SK-N-SH (cell line): ENCODE results near the gene WDR46. TPM values are rescaled to one million over a fixed set of nuclear protein-coding genes. Genes with fewer than 3 reads are reported as not detected.
A peak's percentile ranks its signal among the peaks of the same experiment; 100 is the strongest.

Experiments
- CTCF ChIA-PET: fragments of 300-600, 350-600 bp; formaldehyde crosslinking; extraction: SDS; loops from one replicate; lab custom pipeline; 2021; lab: Yijun Ruan, JAX
- POLR2A ChIA-PET: fragments of 350-600 bp; sonication (Branson Sonifier 250); formaldehyde crosslinking; extraction: SDS; loops from one replicate; lab custom pipeline; 2020; ENCODE audit warnings: antibody characterized with exemption, inconsistent platforms; lab: Yijun Ruan, JAX
- DNase-seq: peaks from one replicate; pipeline ENCODE4 v3.0.0; 2012
- H2AFZ ChIP-seq: fragments of 200-600 bp; sonication (generic); 2 replicates; pipeline ENCODE4 v1.8.1; 2016; ENCODE audit warnings: antibody characterized with exemption, mild to moderate bottlenecking, low read depth
- H3F3A ChIP-seq: fragments of 200-600 bp; sonication (generic); replicated peaks from 2 replicates; pipeline ENCODE3; 2016; ENCODE audit warnings: antibody characterized with exemption, mild to moderate bottlenecking; ENCODE audit not compliant: insufficient read depth
- H3K27ac ChIP-seq, 2 experiments: fragments of 200-500 bp in 1 of 2; fragments of 200-600 bp in 1 of 2; sonication (Bioruptor generic) in 1 of 2; sonication (generic), shearing (Covaris generic) in 1 of 2; 2 replicates each; pipeline versions ENCODE4 v1.5.1 to v1.6.1; 2014 to 2016; ENCODE audit warnings: low read depth in 2 of 2, inconsistent platforms in 1 of 2, low read length in 1 of 2, mild to moderate bottlenecking in 1 of 2, mixed read lengths in 1 of 2
- H3K27me3 ChIP-seq: fragments of 200-600 bp; sonication (generic), shearing (Covaris generic); 2 replicates; pipeline ENCODE4 v1.6.1; 2016; ENCODE audit warnings: mixed run types; ENCODE audit not compliant: insufficient read depth
- H3K36me3 ChIP-seq, 2 experiments: fragments of 200-500 bp in 1 of 2; fragments of 200-600 bp in 1 of 2; sonication (Bioruptor generic) in 1 of 2; sonication (generic) in 1 of 2; replicated peaks in 1 of 2; 2 replicates each; pipeline versions ENCODE3 to v1.5.1; 2014 to 2016; ENCODE audit warnings: low read length in 1 of 2, mild to moderate bottlenecking in 1 of 2; ENCODE audit not compliant: insufficient read depth in 2 of 2, control insufficient read depth in 1 of 2
- H3K4me1 ChIP-seq, 2 experiments: fragments of 200-500 bp in 1 of 2; fragments of 200-600 bp in 1 of 2; sonication (Bioruptor generic) in 1 of 2; sonication (generic), shearing (Covaris generic) in 1 of 2; 2 replicates each; pipeline versions ENCODE4 v1.5.1 to v1.6.1; 2014 to 2016; ENCODE audit warnings: low read depth in 1 of 2, low read length in 1 of 2, mixed run types in 1 of 2; ENCODE audit not compliant: insufficient read depth in 2 of 2, control insufficient read depth in 1 of 2
- H3K4me2 ChIP-seq: fragments of 200-600 bp; sonication (generic), shearing (Covaris generic); 2 replicates; pipeline ENCODE4 v1.6.1; 2017; ENCODE audit warnings: mixed run types
- H3K4me3 ChIP-seq, 2 experiments: fragments of 200-500 bp in 1 of 2; fragments of 200-600 bp in 1 of 2; sonication (Bioruptor generic) in 1 of 2; sonication (generic), shearing (Covaris generic) in 1 of 2; 2 replicates each; pipeline versions ENCODE4 v1.5.1 to v1.8.1; 2014 to 2016; ENCODE audit warnings: low read depth in 2 of 2, inconsistent platforms in 1 of 2, low read length in 1 of 2, mild to moderate bottlenecking in 1 of 2, mixed read lengths in 1 of 2, moderate library complexity in 1 of 2
- H3K79me2 ChIP-seq: fragments of 200-600 bp; sonication (generic); 2 replicates; pipeline ENCODE4 v1.8.1; 2017; ENCODE audit warnings: mild to moderate bottlenecking; ENCODE audit not compliant: insufficient read depth
- H3K9ac ChIP-seq: fragments of 200-600 bp; sonication (generic); 2 replicates; pipeline ENCODE4 v1.6.1; 2017; ENCODE audit warnings: mixed run types
- H3K9me2 ChIP-seq: fragments of 200-600 bp; sonication (generic); 2 replicates; pipeline ENCODE4 v1.6.1; 2017; ENCODE audit warnings: mixed run types
- H3K9me3 ChIP-seq: fragments of 200-600 bp; sonication (generic); 2 replicates; pipeline ENCODE4 v1.6.1; 2017; ENCODE audit warnings: mixed run types, mild to moderate bottlenecking, moderate library complexity
- H4K20me1 ChIP-seq: fragments of 200-600 bp; sonication (generic); 2 replicates; pipeline ENCODE4 v1.6.1; 2017; ENCODE audit warnings: mild to moderate bottlenecking, mixed run types; ENCODE audit not compliant: insufficient read depth
- CHD2 ChIP-seq: fragments of 150-350 bp; IDR thresholded peaks from 2 replicates; pipeline ENCODE4 v1.6.1; 2018; ENCODE audit warnings: low read length; ENCODE audit not compliant: partially characterized antibody
- ELF1 ChIP-seq: IDR thresholded peaks from 2 replicates; pipeline ENCODE4 v1.4.0; 2012
- MXI1 ChIP-seq: IDR thresholded peaks from 2 replicates; pipeline ENCODE4 v1.6.1; 2012; ENCODE audit warnings: mild to moderate bottlenecking, low read depth, low read length, improper control_type of control experiment
- POLR2AphosphoS5 ChIP-seq: IDR thresholded peaks from 2 replicates; pipeline ENCODE4 v1.6.1; 2012; ENCODE audit warnings: low read depth, low read length
- SIN3A ChIP-seq: IDR thresholded peaks from 2 replicates; pipeline ENCODE4 v1.6.1; 2012; ENCODE audit warnings: low read depth, mild to moderate bottlenecking, low read length, moderate library complexity, borderline replicate concordance
- SMC3 ChIP-seq: IDR thresholded peaks from 2 replicates; pipeline ENCODE4 v1.6.1; 2012; ENCODE audit warnings: low read depth, low read length, improper control_type of control experiment
- TAF1 ChIP-seq: IDR thresholded peaks from 2 replicates; pipeline ENCODE4 v1.6.1; 2012; ENCODE audit warnings: low read depth, mild to moderate bottlenecking, low read length, moderate library complexity, borderline replicate concordance
- TCF12 ChIP-seq: IDR thresholded peaks from 2 replicates; pipeline ENCODE4 v1.4.0; 2012
- YY1 ChIP-seq: IDR thresholded peaks from 2 replicates; pipeline ENCODE4 v1.4.0; 2012; ENCODE audit warnings: low read depth, mild to moderate bottlenecking
- WGBS: methylation state at CpG from one replicate; pipeline ENCODE4 v1.1.6; 2017; ENCODE audit warnings: low lambda C conversion rate; 5-methylcytosine and 5-hydroxymethylcytosine counted together
- polyA plus RNA-seq, 3 experiments: library from polyadenylated mRNA; depleted of rRNA; stranded (reverse); fragments of >200 nt; gene quantifications; 2 replicates each; pipeline ENCODE4 v1.2.3, GENCODE V29; 2012
- TF ChIP-seq, protein P1 (sequence below): IDR thresholded peaks from 2 replicates; pipeline ENCODE4 v1.4.0; 2012; ENCODE audit warnings: low read depth
- TF ChIP-seq, protein P2 (sequence below): IDR thresholded peaks from 2 replicates; pipeline ENCODE4 v1.4.0; 2012; ENCODE audit warnings: low read depth, borderline replicate concordance
- TF ChIP-seq, protein P3 (sequence below): IDR thresholded peaks from 2 replicates; pipeline ENCODE4 v1.6.1; 2012; ENCODE audit warnings: mild to moderate bottlenecking, low read depth, low read length, moderate library complexity
- TF ChIP-seq, protein P4 (sequence below): fragments of 150-350 bp; IDR thresholded peaks from 2 replicates; pipeline ENCODE4 v1.6.1; 2016; ENCODE audit warnings: mild to moderate bottlenecking, low read depth, low read length

The WDR46 gene
- polyA plus RNA-seq, 1 of the 3 experiments (the other 2 are of a cell fraction): 153 TPM

DNA sequence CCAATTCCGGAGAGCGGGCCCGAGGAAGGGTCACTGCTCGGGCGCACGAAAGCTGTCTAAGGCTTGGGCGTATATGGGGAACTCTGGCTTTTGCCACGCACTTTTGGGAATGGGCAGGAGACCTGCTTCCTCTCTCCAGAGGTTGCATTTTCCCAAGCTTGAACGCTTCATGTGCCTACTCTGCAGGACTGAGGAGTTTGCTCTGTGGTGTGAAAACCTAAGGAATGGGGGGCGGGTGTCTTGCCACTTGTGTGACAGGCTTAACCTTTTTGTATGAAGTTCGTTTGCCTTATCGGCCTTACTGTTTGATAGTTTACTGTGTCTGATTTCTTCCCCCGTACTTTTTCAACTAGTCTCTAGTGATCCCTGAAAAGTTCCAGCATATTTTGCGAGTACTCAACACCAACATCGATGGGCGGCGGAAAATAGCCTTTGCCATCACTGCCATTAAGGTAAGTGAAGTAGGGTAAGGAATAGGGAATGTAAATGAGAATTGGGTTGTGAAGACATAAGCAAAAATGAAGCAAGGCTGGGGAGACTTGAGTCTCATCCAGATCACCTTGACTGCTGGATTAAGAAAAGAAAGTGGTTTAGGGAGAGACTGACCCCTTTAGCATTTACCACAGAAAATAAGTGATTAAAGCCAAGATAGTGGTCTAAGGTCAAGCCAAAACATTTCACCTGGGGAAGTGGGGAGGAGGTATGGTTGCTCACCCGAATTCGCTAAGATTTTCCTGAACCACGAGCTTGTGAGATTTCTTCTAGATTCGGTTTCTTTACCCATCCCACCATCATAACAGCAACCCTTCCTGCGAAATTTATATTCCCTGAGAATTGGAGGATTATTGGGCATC, 16.5 kb downstream of the WDR46 start:
- no peaks in the 10 kb centered on the region for H3K9me2 ChIP-seq
- H3K36me3 ChIP-seq: peaks cover 59 to 62% of the 10 kb centered on the region in 2 experiments
- no peaks in the 10 kb centered on the region for H3K27me3 ChIP-seq
- H4K20me1 ChIP-seq: peaks cover 43% of the 10 kb centered on the region
- peak overlapping the region; percentile 76 to 91 for H3K4me3 ChIP-seq
- H3K9me3 ChIP-seq: no peaks in the 10 kb centered on the region
- H3F3A ChIP-seq: peaks cover 51% of the 10 kb centered on the region
- no peak overlapping the region for H2AFZ ChIP-seq
- peak overlapping the region; percentile 88 to 99 for H3K27ac ChIP-seq
- no peak for DNase-seq
- H3K4me2 ChIP-seq: peak overlapping the region; percentile 94
- ChIA-PET CTCF (interaction anchor here (1.6 to 3.5 kb wide), 4 partner anchors 9 to 45 kb away, joined by 3 to 18 read pairs (median 8); partner anchors contain the start of genes RGL2 and ZBTB22), POLR2A (interaction anchor here (0.9 to 2.2 kb wide), 15 partner anchors 9 to 301 kb away, joined by 3 to 19 read pairs (median 4); partner anchors contain the start of genes CUTA, PFDN6, RGL2 and RING1)
- WGBS: 1% methylated on average over 21 of the region's 22 CpGs
- peaks cover 64% of the 10 kb centered on the region for H3K79me2 ChIP-seq
- H3K9ac ChIP-seq: peak overlapping the region; percentile 95
- TF ChIP-seq YY1 (no peak), SMC3 (no peak), SIN3A (0 out of 2 replicates have a peak, but pooled peaks have one; percentile 3), MXI1 (0 out of 2 replicates have a peak, but pooled peaks have one; percentile 13), TCF12 (no peak), CHD2 (no peak), POLR2AphosphoS5 (peak; percentile 14; the same call in 1 of the 2 replicates), ELF1 (no peak), TAF1 (0 out of 2 replicates have a peak, but pooled peaks have one; percentile 13)
- TF ChIP-seq, protein P1, sequence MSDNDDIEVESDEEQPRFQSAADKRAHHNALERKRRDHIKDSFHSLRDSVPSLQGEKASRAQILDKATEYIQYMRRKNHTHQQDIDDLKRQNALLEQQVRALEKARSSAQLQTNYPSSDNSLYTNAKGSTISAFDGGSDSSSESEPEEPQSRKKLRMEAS: no peak
- TF ChIP-seq, protein P2, sequence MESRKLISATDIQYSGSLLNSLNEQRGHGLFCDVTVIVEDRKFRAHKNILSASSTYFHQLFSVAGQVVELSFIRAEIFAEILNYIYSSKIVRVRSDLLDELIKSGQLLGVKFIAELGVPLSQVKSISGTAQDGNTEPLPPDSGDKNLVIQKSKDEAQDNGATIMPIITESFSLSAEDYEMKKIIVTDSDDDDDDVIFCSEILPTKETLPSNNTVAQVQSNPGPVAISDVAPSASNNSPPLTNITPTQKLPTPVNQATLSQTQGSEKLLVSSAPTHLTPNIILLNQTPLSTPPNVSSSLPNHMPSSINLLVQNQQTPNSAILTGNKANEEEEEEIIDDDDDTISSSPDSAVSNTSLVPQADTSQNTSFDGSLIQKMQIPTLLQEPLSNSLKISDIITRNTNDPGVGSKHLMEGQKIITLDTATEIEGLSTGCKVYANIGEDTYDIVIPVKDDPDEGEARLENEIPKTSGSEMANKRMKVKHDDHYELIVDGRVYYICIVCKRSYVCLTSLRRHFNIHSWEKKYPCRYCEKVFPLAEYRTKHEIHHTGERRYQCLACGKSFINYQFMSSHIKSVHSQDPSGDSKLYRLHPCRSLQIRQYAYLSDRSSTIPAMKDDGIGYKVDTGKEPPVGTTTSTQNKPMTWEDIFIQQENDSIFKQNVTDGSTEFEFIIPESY: no peak
- TF ChIP-seq, protein P3, sequence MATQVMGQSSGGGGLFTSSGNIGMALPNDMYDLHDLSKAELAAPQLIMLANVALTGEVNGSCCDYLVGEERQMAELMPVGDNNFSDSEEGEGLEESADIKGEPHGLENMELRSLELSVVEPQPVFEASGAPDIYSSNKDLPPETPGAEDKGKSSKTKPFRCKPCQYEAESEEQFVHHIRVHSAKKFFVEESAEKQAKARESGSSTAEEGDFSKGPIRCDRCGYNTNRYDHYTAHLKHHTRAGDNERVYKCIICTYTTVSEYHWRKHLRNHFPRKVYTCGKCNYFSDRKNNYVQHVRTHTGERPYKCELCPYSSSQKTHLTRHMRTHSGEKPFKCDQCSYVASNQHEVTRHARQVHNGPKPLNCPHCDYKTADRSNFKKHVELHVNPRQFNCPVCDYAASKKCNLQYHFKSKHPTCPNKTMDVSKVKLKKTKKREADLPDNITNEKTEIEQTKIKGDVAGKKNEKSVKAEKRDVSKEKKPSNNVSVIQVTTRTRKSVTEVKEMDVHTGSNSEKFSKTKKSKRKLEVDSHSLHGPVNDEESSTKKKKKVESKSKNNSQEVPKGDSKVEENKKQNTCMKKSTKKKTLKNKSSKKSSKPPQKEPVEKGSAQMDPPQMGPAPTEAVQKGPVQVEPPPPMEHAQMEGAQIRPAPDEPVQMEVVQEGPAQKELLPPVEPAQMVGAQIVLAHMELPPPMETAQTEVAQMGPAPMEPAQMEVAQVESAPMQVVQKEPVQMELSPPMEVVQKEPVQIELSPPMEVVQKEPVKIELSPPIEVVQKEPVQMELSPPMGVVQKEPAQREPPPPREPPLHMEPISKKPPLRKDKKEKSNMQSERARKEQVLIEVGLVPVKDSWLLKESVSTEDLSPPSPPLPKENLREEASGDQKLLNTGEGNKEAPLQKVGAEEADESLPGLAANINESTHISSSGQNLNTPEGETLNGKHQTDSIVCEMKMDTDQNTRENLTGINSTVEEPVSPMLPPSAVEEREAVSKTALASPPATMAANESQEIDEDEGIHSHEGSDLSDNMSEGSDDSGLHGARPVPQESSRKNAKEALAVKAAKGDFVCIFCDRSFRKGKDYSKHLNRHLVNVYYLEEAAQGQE: no peak
- TF ChIP-seq, protein P4, sequence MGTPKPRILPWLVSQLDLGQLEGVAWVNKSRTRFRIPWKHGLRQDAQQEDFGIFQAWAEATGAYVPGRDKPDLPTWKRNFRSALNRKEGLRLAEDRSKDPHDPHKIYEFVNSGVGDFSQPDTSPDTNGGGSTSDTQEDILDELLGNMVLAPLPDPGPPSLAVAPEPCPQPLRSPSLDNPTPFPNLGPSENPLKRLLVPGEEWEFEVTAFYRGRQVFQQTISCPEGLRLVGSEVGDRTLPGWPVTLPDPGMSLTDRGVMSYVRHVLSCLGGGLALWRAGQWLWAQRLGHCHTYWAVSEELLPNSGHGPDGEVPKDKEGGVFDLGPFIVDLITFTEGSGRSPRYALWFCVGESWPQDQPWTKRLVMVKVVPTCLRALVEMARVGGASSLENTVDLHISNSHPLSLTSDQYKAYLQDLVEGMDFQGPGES: no peak
- TF ChIP-seq, all 33 proteins: peak for 4
- H3K4me1 ChIP-seq: peaks cover 34 to 39% of the 10 kb centered on the region in 2 experiments; a peak in 3 of 4 replicates
